Measurements from ENCODE around the gene OXSR1.
"Not testable (repeated sequence)": the region's sequence is repeated elsewhere in the genome, so short reads cannot be mapped to it uniquely, and the experiment has no call there.

The OXSR1 gene

GRCh38 chr3:38235466-38235865 is 70.1 kb downstream of the OXSR1 start:
- no peak for DNase-seq

DNA sequence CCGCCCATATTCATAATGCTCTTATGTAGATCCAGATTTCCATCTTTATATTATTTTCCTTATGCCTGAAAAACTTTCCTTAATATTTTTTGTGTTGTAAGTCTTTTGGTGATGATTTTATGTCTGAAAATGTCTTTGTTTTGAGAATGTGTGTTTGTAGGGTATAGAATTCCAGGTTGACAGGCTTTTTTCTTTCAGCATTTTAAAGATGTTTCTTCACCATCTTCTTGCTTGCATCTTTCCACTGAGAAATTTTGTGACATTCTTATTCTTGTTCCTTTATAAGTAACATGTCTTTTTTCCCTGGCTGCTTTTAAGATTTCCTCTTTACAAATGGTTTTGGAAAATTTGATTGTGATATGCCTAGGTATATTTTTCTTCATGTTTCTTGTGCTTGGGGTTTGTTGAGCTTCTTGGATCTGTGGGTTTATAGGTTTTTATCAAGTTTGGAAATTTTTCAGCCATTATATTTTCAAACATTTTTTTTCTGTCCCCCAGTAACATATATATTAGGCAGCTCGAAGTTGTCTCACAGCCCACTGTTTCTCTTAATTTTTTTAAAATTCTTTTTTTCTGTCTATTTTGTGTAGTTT is 73.2 kb downstream of the OXSR1 start:
- DNase-seq: no peak

GRCh38 chr3:38242812-38243211 is 77.5 kb downstream of the OXSR1 start:
- DNase-seq: not testable (repeated sequence)

GRCh38 chr3:38245930-38246329 is 80.6 kb downstream of the OXSR1 start:
- no peak for DNase-seq

GRCh38 chr3:38247366-38248035 is 82.2 kb downstream of the OXSR1 start:
- peak; percentile 85 for DNase-seq

- no peak for DNase-seq
Observed at GRCh38 chr3:38250198-38250597, 84.9 kb downstream of the OXSR1 start.

DNA sequence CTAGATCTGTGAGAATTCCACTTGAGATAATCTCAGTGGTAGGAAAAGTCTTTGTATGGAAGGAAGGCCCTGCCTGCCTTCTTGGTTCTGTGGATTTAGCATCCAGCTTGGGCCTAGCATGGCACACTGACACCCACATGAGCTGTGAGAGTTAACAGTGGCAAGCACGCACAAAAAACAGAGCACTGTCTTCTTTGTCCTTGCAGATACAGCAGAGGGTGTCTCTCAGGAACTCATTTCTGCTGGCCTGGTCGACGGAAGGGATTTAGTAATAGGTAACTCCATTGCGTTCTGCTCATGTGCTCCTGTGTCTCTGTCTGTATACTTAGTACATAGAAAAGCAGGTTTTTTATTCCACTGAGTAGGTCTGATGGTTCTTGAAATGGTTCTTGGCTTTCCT is 85.9 kb downstream of the OXSR1 start:
- no peak for DNase-seq

- no peak for DNase-seq
Observed at GRCh38 chr3:38253704-38254103, 88.4 kb downstream of the OXSR1 start.

DNA sequence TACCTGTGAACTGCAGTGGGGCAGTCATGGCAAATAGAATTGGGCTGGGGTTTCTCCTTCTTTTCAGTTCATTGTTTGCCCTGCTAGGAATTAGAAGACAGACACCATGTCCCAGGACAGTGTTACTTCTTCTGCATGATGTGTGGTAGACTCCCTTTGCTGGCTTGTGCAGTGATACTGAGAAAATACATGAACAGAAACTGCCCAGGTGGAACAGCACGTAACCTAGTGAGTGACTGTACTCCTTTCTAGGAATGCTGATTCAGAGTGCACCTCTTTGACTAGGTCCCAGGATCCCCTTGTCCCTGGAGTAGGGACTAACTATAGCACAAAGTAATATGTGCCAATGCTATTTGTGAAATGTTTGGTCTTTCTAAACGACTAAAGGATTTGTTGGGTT is 89.5 kb downstream of the OXSR1 start:
- DNase-seq: no peak

- DNase-seq: no peak
Observed at GRCh38 chr3:38255627-38256026, 90.3 kb downstream of the OXSR1 start.

- DNase-seq: no peak
Observed at GRCh38 chr3:38257583-38257982, 92.2 kb downstream of the OXSR1 start.

- no peak for DNase-seq
Observed at GRCh38 chr3:38260474-38260873, 95.1 kb downstream of the OXSR1 start.

- no peak for DNase-seq
Observed at GRCh38 chr3:38264353-38264771, 99.0 kb downstream of the OXSR1 start.

DNA sequence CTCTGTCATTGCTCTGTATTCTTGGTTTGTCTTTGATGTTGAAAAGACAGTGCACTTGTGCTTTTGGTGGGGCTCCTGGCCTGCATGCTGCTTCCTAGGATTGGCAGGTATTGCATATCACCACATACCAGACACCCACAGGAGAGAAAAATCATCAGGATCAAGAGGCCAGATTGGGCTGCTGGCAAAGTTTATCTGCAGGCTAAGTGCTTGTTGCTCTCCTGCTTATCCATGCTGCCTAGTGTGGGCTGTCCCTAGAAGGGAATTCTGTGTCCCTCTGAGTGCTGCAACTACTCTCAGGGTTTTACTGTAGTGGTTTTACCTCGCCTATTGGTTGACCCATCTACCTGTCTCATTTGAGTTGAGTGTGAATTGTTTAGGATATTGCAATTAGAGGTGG is 99.4 kb downstream of the OXSR1 start:
- DNase-seq: no peak

GRCh38 chr3:38265604-38266307 is 100.4 kb downstream of the OXSR1 start, which contains the start of gene SLC22A13:
Gene SLC22A13, plus strand, starts transcription at chr3:38265812. Its CDS starts 49 bp downstream, at chr3:38265861.
- DNase-seq: no peak

DNA sequence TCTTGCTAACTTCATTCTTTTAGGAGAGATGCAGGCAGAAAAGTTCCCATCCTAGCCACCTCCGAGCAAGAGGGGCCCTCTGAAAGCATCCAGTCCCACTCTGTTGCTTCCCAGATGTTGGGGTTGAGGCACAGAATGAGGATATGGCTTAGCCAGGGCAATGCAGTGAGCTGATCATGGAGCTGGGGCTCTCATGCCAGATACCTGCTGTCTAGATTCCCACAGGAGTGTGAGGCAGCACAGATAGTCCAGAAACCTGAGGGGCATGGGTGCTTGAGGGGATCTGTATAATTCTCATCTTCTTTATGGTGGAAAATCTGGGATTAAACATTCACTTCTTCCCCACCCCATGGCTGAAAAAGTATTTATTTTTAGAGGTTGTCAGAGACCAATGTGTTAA is 101.5 kb downstream of the OXSR1 start:
- no peak for DNase-seq

DNA sequence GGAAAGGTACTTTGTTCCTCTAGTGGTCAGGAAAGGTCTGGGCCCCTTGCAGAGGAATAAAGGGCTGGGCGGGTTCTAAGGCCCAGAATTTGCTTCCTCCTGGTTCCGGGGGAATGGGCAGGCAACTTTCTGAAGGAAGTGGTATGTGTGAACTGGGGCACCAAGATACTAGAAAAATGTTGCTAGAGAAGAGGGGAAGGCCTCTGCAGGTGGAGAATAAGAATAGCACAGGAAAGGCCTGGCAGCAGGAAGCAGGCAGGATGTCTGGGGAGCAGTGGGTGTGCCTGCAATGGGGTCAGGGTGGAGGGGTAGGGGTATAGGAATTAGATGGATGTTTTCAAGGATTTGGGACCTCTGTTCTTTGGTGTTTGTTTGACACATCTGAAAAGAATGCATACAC is 102.3 kb downstream of the OXSR1 start:
- DNase-seq: no peak

GRCh38 chr3:38268087-38268486 is 102.8 kb downstream of the OXSR1 start:
- no peak for DNase-seq

- DNase-seq: no peak
Observed at GRCh38 chr3:38268522-38268921, 103.2 kb downstream of the OXSR1 start.

- DNase-seq: no peak
Observed at GRCh38 chr3:38270606-38271005, 105.3 kb downstream of the OXSR1 start.

GRCh38 chr3:38271553-38271952 is 106.2 kb downstream of the OXSR1 start:
- no peak for DNase-seq

DNA sequence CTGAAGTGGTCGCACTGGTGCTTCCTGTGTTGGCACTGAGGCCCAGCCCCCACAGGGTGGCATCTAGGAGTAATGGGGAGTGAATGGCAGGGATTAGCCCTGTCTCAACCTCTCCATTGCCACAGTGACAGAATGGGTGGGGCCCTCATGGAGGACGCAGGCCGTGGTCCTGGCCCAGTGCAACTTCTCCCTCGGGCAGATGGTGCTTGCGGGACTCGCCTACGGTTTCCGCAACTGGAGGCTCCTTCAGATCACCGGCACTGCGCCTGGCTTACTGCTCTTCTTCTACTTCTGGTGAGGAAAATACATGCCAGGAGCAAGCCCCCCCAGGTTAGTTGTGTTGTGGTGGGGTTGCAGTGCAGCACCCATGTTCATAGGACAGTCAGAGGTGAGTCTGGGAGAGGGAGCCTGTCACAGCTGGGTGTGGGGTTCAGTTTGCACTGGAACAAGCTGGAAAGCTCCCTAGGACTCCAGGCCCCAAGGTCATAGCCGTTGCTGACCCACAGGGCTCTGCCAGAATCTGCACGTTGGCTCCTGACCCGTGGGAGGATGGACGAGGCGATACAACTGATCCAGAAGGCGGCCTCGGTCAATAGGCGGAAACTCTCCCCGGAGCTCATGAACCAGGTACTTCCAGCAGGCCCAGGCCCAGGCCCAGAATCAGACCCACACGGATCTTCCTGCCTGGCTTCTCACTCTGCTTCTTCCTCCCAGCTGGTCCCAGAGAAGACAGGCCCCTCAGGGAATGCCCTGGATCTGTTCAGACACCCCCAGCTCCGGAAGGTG is 109.7 kb downstream of the OXSR1 start:
- DNase-seq: no peak

- no peak for DNase-seq
Observed at GRCh38 chr3:38275658-38276057, 110.3 kb downstream of the OXSR1 start.
